A549 (cell line): ENCODE data around the gene MACROH2A2. TPM values are rescaled to one million over a fixed set of nuclear protein-coding genes. Genes with fewer than 3 reads are reported as not detected.

Source experiments
- ATAC-seq, 2 experiments: fragments of 200-7000 bp in 1 of 2; fragments of >200 bp in 1 of 2; cut with Nextera tagmentation in 1 of 2; cut with Tn5 transposase in 1 of 2; 3 replicates each; pipeline versions ENCODE4 v1.8.0 to v1.9.1; 2018 to 2020; ENCODE audit warnings: mild to moderate bottlenecking in 1 of 2, moderate library complexity in 1 of 2
- CTCF ChIA-PET: fragments of 300-600 bp; sonication (Branson Sonifier 250); formaldehyde crosslinking; extraction: SDS; loops from one replicate; lab custom pipeline; 2021; ENCODE audit warnings: antibody characterized with exemption, inconsistent platforms; lab: Yijun Ruan, JAX
- POLR2A ChIA-PET: fragments of 350-600 bp; formaldehyde crosslinking; extraction: SDS; loops from one replicate; lab custom pipeline; 2021; ENCODE audit warnings: antibody characterized with exemption, inconsistent platforms; lab: Yijun Ruan, JAX
- DNase-seq, 2 experiments: peaks; one replicate each; pipeline versions ENCODE4 v3.0.0 to v3.0.0-alpha.2; 2011 to 2016; ENCODE audit warnings: low read depth in 1 of 2, low spot score in 1 of 2
- FAIRE-seq: peaks from 2 replicates; lab custom pipeline; 2011; peaks lifted over from hg19 to GRCh38; lab: Jason Lieb, UNC
- H3K27ac ChIP-seq, 2 experiments: fragments of >200 bp; sonication (Bioruptor Twin); formaldehyde crosslinking; 3 replicates each; pipeline ENCODE4 v1.5.1; 2016 to 2017
- H3K4me1 ChIP-seq: fragments of >200 bp; sonication (Bioruptor Twin); formaldehyde crosslinking; 3 replicates; pipeline ENCODE4 v1.6.1; 2016
- H3K4me2 ChIP-seq: fragments of >200 bp; sonication (Bioruptor Twin); formaldehyde crosslinking; 3 replicates; pipeline ENCODE4 v1.6.1; 2016
- H3K4me3 ChIP-seq: fragments of >200 bp; sonication (Bioruptor Twin); formaldehyde crosslinking; 3 replicates; pipeline ENCODE4 v1.5.1; 2016
- H3K9me3 ChIP-seq: fragments of >200 bp; sonication (Bioruptor Twin); formaldehyde crosslinking; 3 replicates; pipeline ENCODE4 v1.6.1; 2016
- CBX8 ChIP-seq: fragments of 200-600 bp; sonication (generic); IDR thresholded peaks from 2 replicates; pipeline ENCODE4 v1.6.1; 2016
- CHD2 ChIP-seq: fragments of 150-350 bp; IDR thresholded peaks from 2 replicates; pipeline ENCODE4 v1.6.1; 2014; ENCODE audit warnings: low read length; ENCODE audit not compliant: partially characterized antibody
- EHF ChIP-seq: fragments of 250-450 bp; sonication (Bioruptor Pico); IDR thresholded peaks from 2 replicates; pipeline ENCODE4 v1.5.0; 2020; ENCODE audit warnings: mild to moderate bottlenecking
- EHMT2 ChIP-seq: fragments of 200-600 bp; sonication (generic); IDR thresholded peaks from 2 replicates; pipeline ENCODE4 v1.6.1; 2016; ENCODE audit warnings: antibody characterized with exemption, low read depth, mild to moderate bottlenecking, moderate library complexity
- EP300 ChIP-seq, 2 experiments: fragments of >200 bp; sonication (Bioruptor Twin); formaldehyde crosslinking; IDR thresholded peaks; 2 replicates in 1 of 2; 3 replicates in 1 of 2; pipeline ENCODE4 v1.6.1; 2016 to 2017
- FOXS1 ChIP-seq: fragments of 250-450 bp; sonication (Bioruptor Pico); IDR thresholded peaks from 2 replicates; pipeline ENCODE4 v1.5.0; 2020; ENCODE audit warnings: mild to moderate bottlenecking, moderate library complexity
- HDAC2 ChIP-seq: fragments of 200-600 bp; sonication (generic); IDR thresholded peaks from 2 replicates; pipeline ENCODE4 v1.6.1; 2016
- HOXA7 ChIP-seq: fragments of 250-450 bp; sonication (Bioruptor Pico); IDR thresholded peaks from 2 replicates; pipeline ENCODE4 v1.5.0; 2020; ENCODE audit warnings: mild to moderate bottlenecking, moderate library complexity
- HOXB5 ChIP-seq: fragments of 250-450 bp; sonication (Bioruptor Pico); IDR thresholded peaks from 2 replicates; pipeline ENCODE4 v1.5.0; 2020; ENCODE audit warnings: mild to moderate bottlenecking, moderate library complexity
- JUN ChIP-seq, 2 experiments: fragments of >200 bp; sonication (Bioruptor Twin); formaldehyde crosslinking; IDR thresholded peaks; 2 replicates in 1 of 2; 3 replicates in 1 of 2; pipeline ENCODE4 v1.6.1; 2016 to 2017
- JUNB ChIP-seq: fragments of >200 bp; sonication (Bioruptor Twin); formaldehyde crosslinking; IDR thresholded peaks from 2 replicates; pipeline ENCODE4 v1.6.1; 2016
- KDM1A ChIP-seq: fragments of 200-600 bp; sonication (generic); IDR thresholded peaks from 2 replicates; pipeline ENCODE4 v1.6.1; 2016; ENCODE audit warnings: low read depth, mild to moderate bottlenecking
- NFE2L2 ChIP-seq: fragments of 150-350 bp; conservative IDR thresholded peaks from 2 replicates; pipeline ENCODE4 v1.6.1; 2014; ENCODE audit warnings: low read length
- NPAS2 ChIP-seq: fragments of 250-450 bp; sonication (Bioruptor Pico); IDR thresholded peaks from 2 replicates; pipeline ENCODE4 v1.8.0; 2022; ENCODE audit warnings: mild to moderate bottlenecking, moderate library complexity, borderline replicate concordance
- PHF8 ChIP-seq: fragments of 200-600 bp; sonication (generic); IDR thresholded peaks from 2 replicates; pipeline ENCODE4 v1.6.1; 2016; ENCODE audit warnings: low read depth, mild to moderate bottlenecking, antibody characterized with exemption, moderate library complexity, borderline replicate concordance
- POLR2A ChIP-seq: IDR thresholded peaks from 2 replicates; pipeline ENCODE4 v1.6.1; 2012; ENCODE audit warnings: mild to moderate bottlenecking, low read length
- RAD21 ChIP-seq, 2 experiments: fragments of >200 bp in 1 of 2; sonication (Bioruptor Twin) in 1 of 2; formaldehyde crosslinking in 1 of 2; IDR thresholded peaks in 1 of 2; conservative IDR thresholded peaks in 1 of 2; 2 replicates in 1 of 2; 3 replicates in 1 of 2; pipeline ENCODE4 v1.6.1; 2012 to 2018; ENCODE audit warnings: inconsistent platforms in 1 of 2
- RARB ChIP-seq: fragments of 250-450 bp; sonication (Bioruptor Pico); IDR thresholded peaks from 2 replicates; pipeline ENCODE4 v1.8.0; 2021; ENCODE audit warnings: mild to moderate bottlenecking, moderate library complexity
- RNF2 ChIP-seq: fragments of 200-600 bp; sonication (generic); IDR thresholded peaks from 2 replicates; pipeline ENCODE4 v1.6.1; 2016; ENCODE audit warnings: low read depth, mild to moderate bottlenecking, antibody characterized with exemption, moderate library complexity, borderline replicate concordance
- SMC3 ChIP-seq: fragments of >200 bp; sonication (Bioruptor Twin); formaldehyde crosslinking; IDR thresholded peaks from 3 replicates; pipeline ENCODE4 v1.6.1; 2018; ENCODE audit warnings: inconsistent platforms
- TP53 ChIP-seq: fragments of 250-450 bp; sonication (Bioruptor Pico); IDR thresholded peaks from 2 replicates; pipeline ENCODE4 v1.5.0; 2021; ENCODE audit warnings: mild to moderate bottlenecking, moderate library complexity
- ZNF302 ChIP-seq: fragments of 250-450 bp; sonication (Bioruptor Pico); IDR thresholded peaks from 2 replicates; pipeline ENCODE4 v1.9.0; 2021; ENCODE audit warnings: inconsistent platforms, mild to moderate bottlenecking, moderate library complexity
- ZSCAN20 ChIP-seq: fragments of 250-450 bp; sonication (Bioruptor Pico); IDR thresholded peaks from 2 replicates; pipeline ENCODE4 v1.8.0; 2022; ENCODE audit warnings: mild to moderate bottlenecking, moderate library complexity
- WGBS: methylation state at CpG from one replicate; pipeline ENCODE4 v1.1.6; 2017; ENCODE audit errors: missing lambda C conversion rate; 5-methylcytosine and 5-hydroxymethylcytosine counted together
- polyA plus RNA-seq, 4 experiments: library from polyadenylated mRNA; depleted of rRNA in 3 of 4; stranded (reverse); fragments of >200 nt; fragmentation: RNase III in 1 of 4; extraction: RNeasy Plus Mini Kit Qiagen cat#74134 plus additional on column Dnase treatment in 1 of 4; gene quantifications; 2 replicates in 3 of 4; 3 replicates in 1 of 4; pipeline ENCODE4 v1.2.3, GENCODE V29; 2011 to 2017
- TF ChIP-seq, protein P1 (sequence below): IDR thresholded peaks from 2 replicates; pipeline ENCODE4 v1.6.1; 2012; ENCODE audit warnings: low read depth, borderline replicate concordance
- TF ChIP-seq, protein P2 (sequence below): fragments of 150-350 bp; IDR thresholded peaks from 2 replicates; pipeline ENCODE4 v1.6.1; 2014; ENCODE audit warnings: low read depth, mild to moderate bottlenecking, low read length
- TF ChIP-seq, protein P3 (sequence below): fragments of 250-450 bp; sonication (Bioruptor Pico); IDR thresholded peaks from 2 replicates; pipeline ENCODE4 v1.5.0; 2020; ENCODE audit warnings: low read depth, mild to moderate bottlenecking, moderate library complexity
- TF ChIP-seq, protein P4 (sequence below): fragments of >200 bp; sonication (Bioruptor Twin); formaldehyde crosslinking; IDR thresholded peaks from 3 replicates; pipeline ENCODE4 v1.5.1; 2016

The MACROH2A2 gene
- polyA plus RNA-seq, 2 of the 4 experiments (the other 2 are of a cell fraction): 22.2 to 29.6 TPM

DNA sequence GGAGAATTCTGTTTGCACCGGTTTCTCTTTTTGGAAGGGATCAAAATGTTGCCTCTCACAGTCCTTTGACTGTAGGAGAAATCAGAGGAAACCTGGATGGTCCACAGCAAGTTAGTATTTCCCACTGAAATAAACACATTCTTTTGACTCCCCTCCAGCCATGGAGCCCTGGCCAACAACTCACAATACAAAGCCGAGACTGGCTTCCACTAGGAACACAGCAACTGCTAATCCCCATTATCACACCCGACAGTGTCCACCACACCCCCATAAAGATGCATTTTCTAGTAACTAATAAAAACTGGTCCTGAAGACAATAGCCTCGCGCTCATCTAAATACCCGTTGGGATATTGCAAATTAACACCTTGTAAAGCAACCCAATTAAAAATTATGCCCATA is 798 bp upstream of the MACROH2A2 start:
- ATAC-seq (no peak), FAIRE-seq (no peak)
- 86% methylated on average over 6 of the region's 6 CpGs for WGBS

DNA sequence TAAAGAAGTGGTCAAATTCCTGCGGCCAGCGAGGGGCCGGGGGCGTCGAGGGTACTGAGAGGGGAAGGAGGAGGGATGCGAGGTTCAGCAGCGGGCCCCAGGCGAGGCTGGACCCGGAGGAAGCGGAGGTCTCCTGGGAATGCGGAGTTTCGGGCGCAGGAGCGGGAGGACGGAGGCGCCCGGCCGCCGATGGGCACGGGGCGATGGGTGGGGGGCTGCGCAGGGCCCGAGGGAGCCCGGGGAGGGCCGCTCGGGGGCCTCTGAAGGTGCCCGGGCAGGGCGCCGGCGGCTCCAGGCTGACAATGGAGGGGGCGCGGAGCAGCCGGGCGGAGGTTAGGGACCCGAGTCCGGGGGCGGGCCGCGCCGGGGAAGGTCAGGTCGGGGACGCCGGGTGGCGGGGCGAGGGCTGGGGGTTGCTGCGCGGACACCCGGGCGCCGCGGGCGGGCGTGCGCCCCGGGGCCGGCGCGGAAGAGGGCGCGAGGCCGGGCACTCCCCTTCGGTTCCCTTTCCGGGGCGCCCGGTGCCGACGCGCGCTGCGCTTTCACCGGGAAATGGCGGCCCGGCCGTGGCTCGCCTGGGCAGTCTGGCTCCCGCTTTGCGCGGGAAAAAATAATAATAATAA is 683 bp downstream of the MACROH2A2 start:
- no peak for TF ChIP-seq CHD2
- TF ChIP-seq, protein P1, sequence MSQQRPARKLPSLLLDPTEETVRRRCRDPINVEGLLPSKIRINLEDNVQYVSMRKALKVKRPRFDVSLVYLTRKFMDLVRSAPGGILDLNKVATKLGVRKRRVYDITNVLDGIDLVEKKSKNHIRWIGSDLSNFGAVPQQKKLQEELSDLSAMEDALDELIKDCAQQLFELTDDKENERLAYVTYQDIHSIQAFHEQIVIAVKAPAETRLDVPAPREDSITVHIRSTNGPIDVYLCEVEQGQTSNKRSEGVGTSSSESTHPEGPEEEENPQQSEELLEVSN: 0 out of 2 replicates have a peak, but pooled peaks have one; percentile 52
- no peak for TF ChIP-seq RAD21 (conservative IDR thresholded peaks at IDR 0.05 in 1 of 2, IDR thresholded peaks at IDR 0.05 in 1 of 2)
- 0 out of 2 replicates have a peak, but pooled peaks have one; percentile 10 for TF ChIP-seq POLR2A
- no peak for TF ChIP-seq SMC3
- no peak for TF ChIP-seq KDM1A
- no peak for TF ChIP-seq CBX8
- H3K4me2 ChIP-seq: peak overlapping the region; percentile 74
- no peaks in the 10 kb centered on the region for H3K4me1 ChIP-seq
- H3K9me3 ChIP-seq: no peaks in the 10 kb centered on the region
- peak overlapping the region; percentile 79 for H3K4me3 ChIP-seq
- peak overlapping the region; percentile 80 to 97 for H3K27ac ChIP-seq
- under 1% methylated on average over 34 of the region's 78 CpGs for WGBS
- POLR2A ChIA-PET: interaction anchor here (1.6 kb wide), 1 partner anchor 9 kb away, joined by 4 read pairs; no protein-coding TSS in a partner anchor
- ATAC-seq (peak; percentile 55), FAIRE-seq (no peak), DNase-seq (peak in 1 of 2 experiments; percentile 15)
- CTCF ChIA-PET: interaction anchor here (0.9 to 3.0 kb wide), 5 partner anchors 12 to 138 kb away, joined by 3 to 8 read pairs (median 4); no protein-coding TSS in a partner anchor

More for the DNA sequence above, 798 bp upstream of the MACROH2A2 start:
- ChIA-PET CTCF (interaction anchor here (0.6 to 3.0 kb wide), 10 partner anchors 8 to 722 kb away, joined by 3 to 8 read pairs (median 4); no protein-coding TSS in a partner anchor), POLR2A (no interaction called here)
- DNase-seq: no peak
- peak overlapping the region; percentile 79 for H3K4me3 ChIP-seq
- TF ChIP-seq EP300 (IDR thresholded peaks at IDR 0.05) (no peak), TP53 (CRISPR knock-in tag) (no peak), EHMT2 (no peak), HOXA7 (CRISPR knock-in tag) (no peak), NPAS2 (CRISPR knock-in tag) (no peak), RNF2 (no peak), JUNB (no peak), HOXB5 (CRISPR knock-in tag) (no peak), RARB (CRISPR knock-in tag) (no peak), EHF (CRISPR knock-in tag) (no peak), NFE2L2 (no peak)
- TF ChIP-seq, protein P2, sequence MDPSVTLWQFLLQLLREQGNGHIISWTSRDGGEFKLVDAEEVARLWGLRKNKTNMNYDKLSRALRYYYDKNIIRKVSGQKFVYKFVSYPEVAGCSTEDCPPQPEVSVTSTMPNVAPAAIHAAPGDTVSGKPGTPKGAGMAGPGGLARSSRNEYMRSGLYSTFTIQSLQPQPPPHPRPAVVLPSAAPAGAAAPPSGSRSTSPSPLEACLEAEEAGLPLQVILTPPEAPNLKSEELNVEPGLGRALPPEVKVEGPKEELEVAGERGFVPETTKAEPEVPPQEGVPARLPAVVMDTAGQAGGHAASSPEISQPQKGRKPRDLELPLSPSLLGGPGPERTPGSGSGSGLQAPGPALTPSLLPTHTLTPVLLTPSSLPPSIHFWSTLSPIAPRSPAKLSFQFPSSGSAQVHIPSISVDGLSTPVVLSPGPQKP: no peak
- H3K4me1 ChIP-seq: no peaks in the 10 kb centered on the region
- peak overlapping the region; percentile 74 for H3K4me2 ChIP-seq
- no peaks in the 10 kb centered on the region for H3K9me3 ChIP-seq
- no peak overlapping the region for H3K27ac ChIP-seq

DNA sequence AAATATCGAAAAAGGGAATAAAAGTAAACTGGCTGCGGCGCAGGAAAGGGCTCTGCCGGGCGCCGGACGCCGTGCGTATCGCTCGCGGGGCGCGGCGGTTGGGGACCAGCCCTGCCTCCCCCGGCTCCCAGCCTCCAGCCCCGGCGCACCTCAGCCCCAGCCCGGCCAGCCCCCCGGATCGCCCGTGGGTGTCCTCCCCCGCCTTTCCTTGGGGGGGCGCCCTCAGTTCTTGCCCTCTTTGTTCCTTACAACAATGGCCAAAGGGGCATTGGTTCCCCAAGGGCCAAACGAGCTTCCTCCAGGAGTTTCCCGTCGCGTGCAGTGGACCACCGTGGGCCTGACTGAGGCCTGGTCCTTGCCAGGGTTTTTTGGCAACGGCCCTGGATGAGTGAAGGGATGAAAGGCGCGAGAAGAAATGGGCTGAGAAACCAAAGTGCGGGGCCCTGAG is 1.2 kb downstream of the MACROH2A2 start:
- ATAC-seq (peak; percentile 53 to 61), DNase-seq (peak; percentile 38 to 62), FAIRE-seq (no peak)
- Histone ChIP-seq H3K9me3 (no peaks in the 10 kb centered on the region), H3K4me2 (peak overlapping the region; percentile 74), H3K4me3 (peak overlapping the region; percentile 79), H3K27ac (peak overlapping the region; percentile 80 to 97)
- POLR2A ChIA-PET: interaction anchor here (1.6 kb wide), 1 partner anchor 9 kb away, joined by 4 read pairs; no protein-coding TSS in a partner anchor
- 29% methylated on average over 29 of the region's 33 CpGs for WGBS
- no peak for TF ChIP-seq CHD2
- no peak for TF ChIP-seq ZNF302 (CRISPR knock-in tag)
- TF ChIP-seq, protein P3, sequence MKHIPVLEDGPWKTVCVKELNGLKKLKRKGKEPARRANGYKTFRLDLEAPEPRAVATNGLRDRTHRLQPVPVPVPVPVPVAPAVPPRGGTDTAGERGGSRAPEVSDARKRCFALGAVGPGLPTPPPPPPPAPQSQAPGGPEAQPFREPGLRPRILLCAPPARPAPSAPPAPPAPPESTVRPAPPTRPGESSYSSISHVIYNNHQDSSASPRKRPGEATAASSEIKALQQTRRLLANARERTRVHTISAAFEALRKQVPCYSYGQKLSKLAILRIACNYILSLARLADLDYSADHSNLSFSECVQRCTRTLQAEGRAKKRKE (CRISPR knock-in tag): 0 out of 2 replicates have a peak, but pooled peaks have one; percentile 41
- 0 out of 5 replicates have a peak, but pooled peaks of 1 of the 2 experiments have one; percentile 30 for TF ChIP-seq JUN (IDR thresholded peaks at IDR 0.05)
- TF ChIP-seq HDAC2: peak; percentile 33; the same call in 1 of the 2 replicates
- no peak for TF ChIP-seq ZSCAN20 (CRISPR knock-in tag)
- 0 out of 2 replicates have a peak, but pooled peaks have one; percentile 16 for TF ChIP-seq HOXB5 (CRISPR knock-in tag)
- TF ChIP-seq KDM1A: peak; percentile 65; the same call in 1 of the 2 replicates
- TF ChIP-seq, protein P4, sequence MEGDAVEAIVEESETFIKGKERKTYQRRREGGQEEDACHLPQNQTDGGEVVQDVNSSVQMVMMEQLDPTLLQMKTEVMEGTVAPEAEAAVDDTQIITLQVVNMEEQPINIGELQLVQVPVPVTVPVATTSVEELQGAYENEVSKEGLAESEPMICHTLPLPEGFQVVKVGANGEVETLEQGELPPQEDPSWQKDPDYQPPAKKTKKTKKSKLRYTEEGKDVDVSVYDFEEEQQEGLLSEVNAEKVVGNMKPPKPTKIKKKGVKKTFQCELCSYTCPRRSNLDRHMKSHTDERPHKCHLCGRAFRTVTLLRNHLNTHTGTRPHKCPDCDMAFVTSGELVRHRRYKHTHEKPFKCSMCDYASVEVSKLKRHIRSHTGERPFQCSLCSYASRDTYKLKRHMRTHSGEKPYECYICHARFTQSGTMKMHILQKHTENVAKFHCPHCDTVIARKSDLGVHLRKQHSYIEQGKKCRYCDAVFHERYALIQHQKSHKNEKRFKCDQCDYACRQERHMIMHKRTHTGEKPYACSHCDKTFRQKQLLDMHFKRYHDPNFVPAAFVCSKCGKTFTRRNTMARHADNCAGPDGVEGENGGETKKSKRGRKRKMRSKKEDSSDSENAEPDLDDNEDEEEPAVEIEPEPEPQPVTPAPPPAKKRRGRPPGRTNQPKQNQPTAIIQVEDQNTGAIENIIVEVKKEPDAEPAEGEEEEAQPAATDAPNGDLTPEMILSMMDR: peak; percentile 48; the same call in 2 of the 3 replicates
- TF ChIP-seq PHF8: peak; percentile 49; the same call in 1 of the 2 replicates
- TF ChIP-seq FOXS1 (CRISPR knock-in tag): peak; percentile 45; the same call in 1 of the 2 replicates
- TF ChIP-seq, all 56 proteins: peak for 8
- H3K4me1 ChIP-seq: no peaks in the 10 kb centered on the region
- CTCF ChIA-PET: interaction anchor here (0.9 to 3.0 kb wide), 4 partner anchors 12 to 139 kb away, joined by 3 to 8 read pairs (median 4); no protein-coding TSS in a partner anchor
